GM12878 (cell line): ENCODE measurements around the gene S100G. TPM values are rescaled to one million over a fixed set of nuclear protein-coding genes. Genes with fewer than 3 reads are reported as not detected.

ENCODE experiments used
- ATAC-seq: fragments of 200-7000 bp; cut with Tn5 transposase; 3 replicates; pipeline ENCODE4 v1.9.1; 2020; ENCODE audit warnings: mild to moderate bottlenecking, moderate library complexity
- BruUV-seq: library from RNA; stranded (reverse); fragments of 400-500 nt; replicated peaks from 2 replicates; lab custom pipeline; 2021; lab: Mats Ljungman, UMichigan
- CTCF ChIA-PET: fragments of 300-600 bp; sonication (Branson Sonifier 250); formaldehyde crosslinking; extraction: SDS; loops from one replicate; lab custom pipeline; 2021; ENCODE audit warnings: inconsistent platforms; lab: Yijun Ruan, JAX
- POLR2A ChIA-PET: fragments of 350-600 bp; formaldehyde crosslinking; extraction: SDS; loops from one replicate; lab custom pipeline; 2021; ENCODE audit warnings: inconsistent platforms; lab: Charles Lee
- RAD21 ChIA-PET: fragments of 300-600 bp; sonication (Branson Sonifier 250); formaldehyde crosslinking; loops from one replicate; lab custom pipeline; 2023; ENCODE audit warnings: antibody characterized with exemption; ENCODE audit not compliant: unreplicated experiment; lab: Charles Lee
- SMC1A ChIA-PET: fragments of 300-600 bp; sonication (Branson Sonifier 250); formaldehyde crosslinking; loops from one replicate; lab custom pipeline; 2023; ENCODE audit not compliant: unreplicated experiment, uncharacterized antibody; lab: Charles Lee
- DNase-seq: peaks from one replicate; pipeline ENCODE4 v3.0.0-alpha.2; 2011; ENCODE audit warnings: low read depth, low spot score
- FAIRE-seq: peaks from 3 replicates; lab custom pipeline; 2011; peaks lifted over from hg19 to GRCh38; lab: Jason Lieb, UNC
- H2AFZ ChIP-seq: 2 replicates; pipeline ENCODE4 v1.6.0; 2011; ENCODE audit warnings: low read depth, low read length, control low read depth; ENCODE audit not compliant: control insufficient read depth
- H3K27ac ChIP-seq: 2 replicates; pipeline ENCODE4 v1.5.1; 2011; ENCODE audit warnings: control low read depth; ENCODE audit not compliant: control insufficient read depth, insufficient read depth
- H3K27me3 ChIP-seq, 2 experiments: replicated peaks in 1 of 2; 2 replicates each; pipeline versions ENCODE4 v1.6.0 to v1.6.1; 2011; ENCODE audit warnings: low read length in 1 of 2; ENCODE audit not compliant: control insufficient read depth in 2 of 2, insufficient read depth in 2 of 2
- H3K36me3 ChIP-seq, 2 experiments: 2 replicates each; pipeline ENCODE4 v1.5.1; 2011; ENCODE audit warnings: low read length in 1 of 2; ENCODE audit not compliant: control insufficient read depth in 2 of 2, insufficient read depth in 2 of 2
- H3K4me1 ChIP-seq: 2 replicates; pipeline ENCODE4 v1.6.1; 2011; ENCODE audit warnings: mild to moderate bottlenecking, low read length, moderate library complexity, mixed read lengths; ENCODE audit not compliant: control insufficient read depth, insufficient read depth
- H3K4me2 ChIP-seq: 2 replicates; pipeline ENCODE4 v1.6.0; 2011; ENCODE audit warnings: control low read depth; ENCODE audit not compliant: control insufficient read depth, insufficient read depth
- H3K4me3 ChIP-seq: fragments of 200-600 bp; sonication (generic); 2 replicates; pipeline ENCODE4 v1.5.1; 2016
- H3K79me2 ChIP-seq: 2 replicates; pipeline ENCODE4 v1.6.0; 2011; ENCODE audit warnings: low read length; ENCODE audit not compliant: control insufficient read depth, insufficient read depth
- H3K9ac ChIP-seq: 2 replicates; pipeline ENCODE4 v1.8.0; 2011; ENCODE audit warnings: low read length, control low read depth, mixed read lengths; ENCODE audit not compliant: control insufficient read depth, insufficient read depth
- H3K9me3 ChIP-seq: replicated peaks from 3 replicates; pipeline ENCODE4 v1.5.1; 2011; ENCODE audit warnings: mild to moderate bottlenecking, low read length; ENCODE audit not compliant: control insufficient read depth, insufficient read depth
- H4K20me1 ChIP-seq: 2 replicates; pipeline ENCODE4 v1.6.0; 2011; ENCODE audit not compliant: control insufficient read depth, insufficient read depth
- BACH1 ChIP-seq: fragments of 450-650 bp; IDR thresholded peaks from 2 replicates; pipeline ENCODE4 v1.6.1; 2017; ENCODE audit warnings: mild to moderate bottlenecking, borderline replicate concordance
- CBX3 ChIP-seq: fragments of 200-600 bp; sonication (generic); IDR thresholded peaks from 2 replicates; pipeline ENCODE4 v1.6.1; 2016; ENCODE audit warnings: low read depth, borderline replicate concordance
- CREB1 ChIP-seq: IDR thresholded peaks from 2 replicates; pipeline ENCODE4 v1.6.1; 2012; ENCODE audit warnings: low read depth, mild to moderate bottlenecking, inconsistent platforms
- FOXM1 ChIP-seq: IDR thresholded peaks from 2 replicates; pipeline ENCODE4 v1.6.1; 2012; ENCODE audit warnings: low read depth, mild to moderate bottlenecking, inconsistent platforms, low read length, moderate library complexity
- HSF1 ChIP-seq: fragments of 150-350 bp; IDR thresholded peaks from 2 replicates; pipeline ENCODE4 v1.6.1; 2014; ENCODE audit warnings: mild to moderate bottlenecking, low read depth, low read length
- JUND ChIP-seq: IDR thresholded peaks from 2 replicates; pipeline ENCODE4 v1.6.1; 2012; ENCODE audit warnings: low read depth, mild to moderate bottlenecking, low read length, improper control_type of control experiment, moderate library complexity
- KDM1A ChIP-seq: fragments of 200-600 bp; sonication (generic); IDR thresholded peaks from 2 replicates; pipeline ENCODE4 v1.6.1; 2016; ENCODE audit warnings: borderline replicate concordance
- KLF5 ChIP-seq: fragments of 450-650 bp; IDR thresholded peaks from 2 replicates; pipeline ENCODE4 v1.6.1; 2014; ENCODE audit warnings: mild to moderate bottlenecking; ENCODE audit not compliant: partially characterized antibody
- LARP7 ChIP-seq: fragments of 450-650 bp; IDR thresholded peaks from 2 replicates; pipeline ENCODE4 v1.6.1; 2017; ENCODE audit warnings: mild to moderate bottlenecking
- MTA3 ChIP-seq: IDR thresholded peaks from 2 replicates; pipeline ENCODE4 v1.6.1; 2012; ENCODE audit warnings: low read length, inconsistent platforms, borderline replicate concordance
- NFYA ChIP-seq: IDR thresholded peaks from 2 replicates; pipeline ENCODE4 v1.6.1; 2011; ENCODE audit warnings: low read depth, mild to moderate bottlenecking, low read length, improper control_type of control experiment, borderline replicate concordance
- PRDM15 ChIP-seq: fragments of 450-650 bp; formaldehyde crosslinking; IDR thresholded peaks from 2 replicates; pipeline ENCODE4 v1.4.0; 2020; ENCODE audit warnings: mild to moderate bottlenecking, moderate library complexity
- RBBP5 ChIP-seq: fragments of 200-600 bp; sonication (generic); conservative IDR thresholded peaks from 2 replicates; pipeline ENCODE4 v1.6.1; 2016
- SREBF1 ChIP-seq: IDR thresholded peaks from 2 replicates; pipeline ENCODE4 v1.6.1; 2012; ENCODE audit warnings: mild to moderate bottlenecking, low read length
- WGBS: methylation state at CpG from one replicate; pipeline ENCODE4 v1.1.6; 2016; ENCODE audit warnings: low lambda C conversion rate; ENCODE audit not compliant: insufficient replicate concordance, insufficient coverage; ENCODE audit errors: missing lambda C conversion rate; 5-methylcytosine and 5-hydroxymethylcytosine counted together
- in situ Hi-C: fragments of 300-500 bp; cut with MboI; formaldehyde crosslinking; loops from 9 replicates; pipeline ENCODE4 v1.14.3; 2018; ENCODE audit warnings: mixed read lengths
- intact Hi-C: fragments of 100-400 bp; cut with micrococcal nuclease; formaldehyde crosslinking; loops from one replicate; pipeline ENCODE4 v1.14.2; 2022; ENCODE audit not compliant: unreplicated experiment
- polyA plus RNA-seq, 11 experiments: library from polyadenylated mRNA; depleted of rRNA in 4 of 11; unstranded in 6 of 11; stranded (reverse) in 5 of 11; fragments of >200 nt; fragmentation: Nextera tagmentation in 4 of 11; fragmentation: Illumina TruSeq in 1 of 11; extraction: Ambion mirVana in 4 of 11; extraction: Trizol in 1 of 11; gene quantifications; 1 replicate in 1 of 11; 2 replicates in 10 of 11; pipeline versions ENCODE4 v1.2.1 to v1.2.3, GENCODE V29; 2011 to 2016; ENCODE audit warnings: inconsistent platforms in 2 of 11, missing spikeins in 2 of 11, low read depth in 1 of 11
- total RNA-seq, 4 experiments: library from RNA; depleted of rRNA in 3 of 4; stranded (reverse); fragments of >200 nt in 3 of 4; fragmentation: Illumina TruSeq in 1 of 4; extraction: Trizol in 1 of 4; gene quantifications; 2 replicates each; pipeline versions ENCODE4 v1.2.1 to v1.2.3, GENCODE V29; 2013 to 2021

Gene S100G
- total and polyA plus RNA-seq, 10 of the 15 experiments (the other 5 are each of a cell fraction or from before 2014, with no cell fraction given) = not detected

GRCh38 chrX:16643176-16643575 lies 6.8 kb upstream of the S100G start:
- RAD21 ChIA-PET = no interaction called here
- 75% methylated on average over 5 of the region's 5 CpGs for WGBS
- H3K4me2 ChIP-seq = no peak overlapping the region
- H3K4me1 ChIP-seq = no peaks in the 10 kb centered on the region
- no peak for FAIRE-seq
- no peaks in the 10 kb centered on the region for H4K20me1 ChIP-seq
- no peak for ATAC-seq
- no peak overlapping the region for H3K9ac ChIP-seq
- no peaks in the 10 kb centered on the region for H3K79me2 ChIP-seq
- H3K4me3 ChIP-seq = no peak overlapping the region
- no peaks in the 10 kb centered on the region; a peak in 1 of 4 replicates for H3K27me3 ChIP-seq
- intact Hi-C loops = no loop called here
- DNase-seq = no peak
- CTCF ChIA-PET = interaction anchor here (1.4 kb wide), 1 partner anchor 10 kb away, joined by 3 read pairs; no protein-coding TSS in a partner anchor
- no peaks in the 10 kb centered on the region for H3K9me3 ChIP-seq
- no TSS peak for BruUV-seq
- no peak overlapping the region for H2AFZ ChIP-seq
- SMC1A ChIA-PET = no interaction called here
- no peak overlapping the region for H3K27ac ChIP-seq
- POLR2A ChIA-PET = no interaction called here
- no peaks in the 10 kb centered on the region for H3K36me3 ChIP-seq
- TF ChIP-seq KLF5 = no peak
- no peak for TF ChIP-seq CBX3
- no peak for TF ChIP-seq MTA3
- TF ChIP-seq CREB1 = no peak
- TF ChIP-seq RBBP5 = no peak
- no peak for TF ChIP-seq HSF1
- no peak for TF ChIP-seq NFYA
- no peak for TF ChIP-seq JUND
- no peak for TF ChIP-seq BACH1
- no peak for TF ChIP-seq SREBF1
- TF ChIP-seq KDM1A = no peak
- TF ChIP-seq FOXM1 = no peak
- TF ChIP-seq PRDM15 (CRISPR knock-in tag) = no peak
- no peak for TF ChIP-seq LARP7
- in situ Hi-C loops = no loop called here
